ENCODE results near the gene KLHL3.

Gene KLHL3

GRCh38 chr5:137738947-137739346, 3.1 kb upstream of the KLHL3 start:
- Histone ChIP-seq H3K27ac (ENCODE audit: low read length) (no peak overlapping the region), H3K9ac (ENCODE audit: low read length) (no peak overlapping the region), H3K4me1 (ENCODE audit: control insufficient read depth, low read depth, low read length) (peaks cover 14% of the 10 kb centered on the region), H3K9me3 (ENCODE audit: control insufficient read depth, low read depth, low read length) (no peaks in the 10 kb centered on the region), H3K4me3 (ENCODE audit: low read length) (no peak overlapping the region), H3K27me3 (ENCODE audit: control insufficient read depth, insufficient read depth, low read length) (no peaks in the 10 kb centered on the region), H3K36me3 (ENCODE audit: control insufficient read depth, low read depth, low read length) (no peaks in the 10 kb centered on the region)

DNA sequence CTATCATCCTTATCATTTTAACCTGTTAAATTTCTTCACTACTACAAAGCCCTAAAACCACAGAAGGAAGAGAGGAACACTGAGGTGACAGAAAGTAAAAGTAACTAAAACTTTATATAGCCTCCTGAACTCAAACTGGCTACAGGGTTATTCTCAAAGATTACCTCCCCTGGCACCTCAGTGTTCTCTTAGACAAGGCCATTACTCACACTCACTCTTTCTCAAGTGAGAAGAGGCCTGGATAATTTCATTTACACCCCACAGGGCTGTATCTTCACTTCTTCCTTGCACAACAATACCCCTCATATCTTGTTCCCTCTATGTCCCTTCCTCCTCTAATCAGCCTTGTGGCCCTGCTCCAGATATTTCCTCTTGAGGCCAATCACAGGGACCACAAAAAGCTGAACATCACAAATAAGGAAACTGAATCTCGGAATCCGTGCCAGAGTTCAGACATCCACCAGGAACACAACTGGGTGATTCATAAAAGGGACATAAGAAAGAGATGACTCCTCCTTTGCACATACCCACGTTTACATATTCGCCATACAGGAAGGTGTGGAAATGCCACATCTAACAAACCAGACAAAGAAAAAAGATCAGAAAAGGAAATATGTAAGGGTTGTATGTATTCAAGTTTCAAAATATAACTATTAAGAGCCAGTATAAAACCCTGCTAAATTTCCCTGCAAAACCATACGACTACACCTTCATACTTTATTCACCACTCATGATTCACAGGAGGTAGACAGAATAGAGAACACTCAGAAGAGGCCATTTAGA, 1.7 kb upstream of the KLHL3 start:
- Histone ChIP-seq H3K9ac (ENCODE audit: low read length) (no peak overlapping the region), H3K27ac (ENCODE audit: low read length) (no peak overlapping the region), H3K4me1 (ENCODE audit: control insufficient read depth, low read depth, low read length) (peaks cover 16% of the 10 kb centered on the region), H3K4me3 (ENCODE audit: low read length) (no peak overlapping the region), H3K27me3 (ENCODE audit: control insufficient read depth, insufficient read depth, low read length) (no peaks in the 10 kb centered on the region), H3K9me3 (ENCODE audit: control insufficient read depth, low read depth, low read length) (no peaks in the 10 kb centered on the region), H3K36me3 (ENCODE audit: control insufficient read depth, low read depth, low read length) (no peaks in the 10 kb centered on the region)

- Histone ChIP-seq H3K9ac (ENCODE audit: low read length) (peak overlapping the region; percentile 90), H3K9me3 (ENCODE audit: control insufficient read depth, low read depth, low read length) (no peaks in the 10 kb centered on the region), H3K27me3 (ENCODE audit: control insufficient read depth, insufficient read depth, low read length) (no peaks in the 10 kb centered on the region), H3K4me1 (ENCODE audit: control insufficient read depth, low read depth, low read length) (peaks cover 16% of the 10 kb centered on the region), H3K27ac (ENCODE audit: low read length) (no peak overlapping the region), H3K4me3 (ENCODE audit: low read length) (peak overlapping the region; percentile 96), H3K36me3 (ENCODE audit: control insufficient read depth, low read depth, low read length) (no peaks in the 10 kb centered on the region)
These were observed 607 bp upstream of the KLHL3 start for GRCh38 chr5:137736496-137736895.

- Histone ChIP-seq H3K27ac (ENCODE audit: low read length) (peak overlapping the region; percentile 90), H3K36me3 (ENCODE audit: control insufficient read depth, low read depth, low read length) (no peaks in the 10 kb centered on the region), H3K9ac (ENCODE audit: low read length) (peak overlapping the region; percentile 90)
These were observed 831 bp downstream of the KLHL3 start for GRCh38 chr5:137734962-137735554.

DNA sequence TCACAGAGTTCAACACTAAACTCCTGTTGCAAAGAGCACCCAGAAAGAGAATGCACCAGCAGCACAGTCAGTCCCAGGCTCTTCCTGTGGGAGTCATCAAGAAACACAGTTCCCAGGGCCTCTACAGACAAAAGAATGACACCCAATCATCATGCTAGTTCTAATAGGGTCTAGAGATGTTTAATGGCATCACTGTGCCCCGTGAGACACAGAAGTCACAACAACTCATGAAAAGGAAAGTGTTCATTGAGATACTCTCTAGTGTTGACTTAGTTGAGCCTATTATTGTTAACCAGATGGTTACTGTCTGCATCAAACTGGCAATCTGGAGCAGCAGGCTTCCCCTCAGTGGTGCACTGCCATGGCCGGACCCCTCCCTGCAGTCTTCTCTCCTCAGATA, 1.6 kb downstream of the KLHL3 start:
- H3K27ac ChIP-seq (ENCODE audit: low read length): no peak overlapping the region
- no peaks in the 10 kb centered on the region for H3K27me3 ChIP-seq (ENCODE audit: control insufficient read depth, insufficient read depth, low read length)
- H3K36me3 ChIP-seq (ENCODE audit: control insufficient read depth, low read depth, low read length): no peaks in the 10 kb centered on the region
- H3K9me3 ChIP-seq (ENCODE audit: control insufficient read depth, low read depth, low read length): no peaks in the 10 kb centered on the region
- H3K9ac ChIP-seq (ENCODE audit: low read length): peak overlapping the region; percentile 90
- H3K4me1 ChIP-seq (ENCODE audit: control insufficient read depth, low read depth, low read length): peaks cover 16% of the 10 kb centered on the region
- H3K4me3 ChIP-seq (ENCODE audit: low read length): peak overlapping the region; percentile 96

More at GRCh38 chr5:137734962-137735554, 831 bp downstream of the KLHL3 start:
- no peaks in the 10 kb centered on the region for H3K9me3 ChIP-seq (ENCODE audit: control insufficient read depth, low read depth, low read length)
- no peaks in the 10 kb centered on the region for H3K27me3 ChIP-seq (ENCODE audit: control insufficient read depth, insufficient read depth, low read length)
- peaks cover 16% of the 10 kb centered on the region for H3K4me1 ChIP-seq (ENCODE audit: control insufficient read depth, low read depth, low read length)
- peak overlapping the region; percentile 96 for H3K4me3 ChIP-seq (ENCODE audit: low read length)

- H3K27me3 ChIP-seq (ENCODE audit: control insufficient read depth, insufficient read depth, low read length): no peaks in the 10 kb centered on the region
- H3K36me3 ChIP-seq (ENCODE audit: control insufficient read depth, low read depth, low read length): no peaks in the 10 kb centered on the region
- H3K4me3 ChIP-seq (ENCODE audit: low read length): peak overlapping the region; percentile 96
- peaks cover 16% of the 10 kb centered on the region for H3K4me1 ChIP-seq (ENCODE audit: control insufficient read depth, low read depth, low read length)
- H3K9me3 ChIP-seq (ENCODE audit: control insufficient read depth, low read depth, low read length): no peaks in the 10 kb centered on the region
- no peak overlapping the region for H3K27ac ChIP-seq (ENCODE audit: low read length)
- H3K9ac ChIP-seq (ENCODE audit: low read length): no peak overlapping the region
These were observed 2.0 kb downstream of the KLHL3 start for GRCh38 chr5:137733922-137734321.

GRCh38 chr5:137733006-137733405, 2.9 kb downstream of the KLHL3 start:
- Histone ChIP-seq H3K4me1 (ENCODE audit: control insufficient read depth, low read depth, low read length) (peaks cover 16% of the 10 kb centered on the region), H3K27ac (ENCODE audit: low read length) (no peak overlapping the region), H3K36me3 (ENCODE audit: control insufficient read depth, low read depth, low read length) (no peaks in the 10 kb centered on the region), H3K27me3 (ENCODE audit: control insufficient read depth, insufficient read depth, low read length) (no peaks in the 10 kb centered on the region), H3K9me3 (ENCODE audit: control insufficient read depth, low read depth, low read length) (no peaks in the 10 kb centered on the region), H3K9ac (ENCODE audit: low read length) (no peak overlapping the region), H3K4me3 (ENCODE audit: low read length) (no peak overlapping the region)

- Histone ChIP-seq H3K27ac (ENCODE audit: low read length) (no peak overlapping the region), H3K9ac (ENCODE audit: low read length) (no peak overlapping the region), H3K27me3 (ENCODE audit: control insufficient read depth, insufficient read depth, low read length) (no peaks in the 10 kb centered on the region), H3K9me3 (ENCODE audit: control insufficient read depth, low read depth, low read length) (no peaks in the 10 kb centered on the region), H3K4me3 (ENCODE audit: low read length) (no peak overlapping the region), H3K36me3 (ENCODE audit: control insufficient read depth, low read depth, low read length) (no peaks in the 10 kb centered on the region), H3K4me1 (ENCODE audit: control insufficient read depth, low read depth, low read length) (peaks cover 12% of the 10 kb centered on the region)
These were observed 4.7 kb downstream of the KLHL3 start for GRCh38 chr5:137731176-137731575.

- Histone ChIP-seq H3K27ac (ENCODE audit: low read length) (no peak overlapping the region), H3K27me3 (ENCODE audit: control insufficient read depth, insufficient read depth, low read length) (no peaks in the 10 kb centered on the region), H3K4me3 (ENCODE audit: low read length) (no peak overlapping the region)
These were observed 5.6 kb downstream of the KLHL3 start for GRCh38 chr5:137730336-137730735.

DNA sequence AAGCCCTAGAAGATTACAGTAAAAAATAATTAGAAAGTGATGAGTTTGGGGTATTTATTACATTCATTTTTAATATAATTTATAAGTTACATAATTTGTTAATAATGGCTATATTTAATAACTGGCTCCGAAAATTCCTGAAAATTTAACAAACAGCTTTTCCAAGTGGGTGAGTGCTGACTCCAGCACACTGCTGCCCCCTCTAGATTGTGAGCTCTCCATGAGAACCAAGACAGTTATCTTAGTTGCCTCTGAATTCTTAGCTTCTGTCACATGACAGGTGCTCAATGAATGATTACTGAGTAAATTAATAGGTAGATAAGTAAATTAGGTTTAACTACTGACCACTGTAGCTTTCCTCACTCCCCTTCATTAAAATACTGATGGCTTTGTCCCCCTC, 7.8 kb downstream of the KLHL3 start:
- Histone ChIP-seq H3K27ac (ENCODE audit: low read length) (no peak overlapping the region), H3K27me3 (ENCODE audit: control insufficient read depth, insufficient read depth, low read length) (no peaks in the 10 kb centered on the region), H3K4me3 (ENCODE audit: low read length) (no peak overlapping the region), H3K4me1 (ENCODE audit: control insufficient read depth, low read depth, low read length) (no peaks in the 10 kb centered on the region), H3K36me3 (ENCODE audit: control insufficient read depth, low read depth, low read length) (no peaks in the 10 kb centered on the region), H3K9ac (ENCODE audit: low read length) (no peak overlapping the region), H3K9me3 (ENCODE audit: control insufficient read depth, low read depth, low read length) (no peaks in the 10 kb centered on the region)

More at GRCh38 chr5:137730336-137730735, 5.6 kb downstream of the KLHL3 start:
- Histone ChIP-seq H3K4me1 (ENCODE audit: control insufficient read depth, low read depth, low read length) (peaks cover 10% of the 10 kb centered on the region), H3K9me3 (ENCODE audit: control insufficient read depth, low read depth, low read length) (no peaks in the 10 kb centered on the region), H3K36me3 (ENCODE audit: control insufficient read depth, low read depth, low read length) (no peaks in the 10 kb centered on the region), H3K9ac (ENCODE audit: low read length) (no peak overlapping the region)

DNA sequence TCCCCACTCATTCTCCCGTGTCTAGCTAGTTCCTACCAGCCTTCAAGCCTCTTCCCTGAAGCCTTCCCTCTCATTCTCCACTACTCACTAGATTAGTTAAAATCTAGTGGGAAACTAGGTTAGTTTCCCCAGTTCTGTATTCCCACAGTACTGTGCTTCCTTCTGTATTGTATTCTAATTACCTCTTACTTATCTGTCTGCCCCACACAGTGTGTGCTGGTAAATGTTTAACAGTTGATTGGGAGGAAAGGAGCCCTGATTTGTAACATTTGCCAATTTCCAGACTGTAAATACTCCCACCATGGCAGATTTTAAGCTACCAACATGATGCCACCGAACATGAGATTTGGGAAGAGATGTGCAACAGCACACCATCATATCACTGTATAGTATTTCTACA, 8.3 kb downstream of the KLHL3 start:
- Histone ChIP-seq H3K4me3 (ENCODE audit: low read length) (no peak overlapping the region), H3K9ac (ENCODE audit: low read length) (no peak overlapping the region), H3K36me3 (ENCODE audit: control insufficient read depth, low read depth, low read length) (no peaks in the 10 kb centered on the region), H3K9me3 (ENCODE audit: control insufficient read depth, low read depth, low read length) (no peaks in the 10 kb centered on the region), H3K27me3 (ENCODE audit: control insufficient read depth, insufficient read depth, low read length) (no peaks in the 10 kb centered on the region), H3K27ac (ENCODE audit: low read length) (no peak overlapping the region), H3K4me1 (ENCODE audit: control insufficient read depth, low read depth, low read length) (no peaks in the 10 kb centered on the region)

GRCh38 chr5:137724251-137724650, 11.6 kb downstream of the KLHL3 start:
- no peaks in the 10 kb centered on the region for H3K4me1 ChIP-seq (ENCODE audit: control insufficient read depth, low read depth, low read length)
- no peak overlapping the region for H3K4me3 ChIP-seq (ENCODE audit: low read length)
- no peaks in the 10 kb centered on the region for H3K27me3 ChIP-seq (ENCODE audit: control insufficient read depth, insufficient read depth, low read length)
- H3K27ac ChIP-seq (ENCODE audit: low read length): no peak overlapping the region
- no peak overlapping the region for H3K9ac ChIP-seq (ENCODE audit: low read length)
- H3K36me3 ChIP-seq (ENCODE audit: control insufficient read depth, low read depth, low read length): no peaks in the 10 kb centered on the region
- no peaks in the 10 kb centered on the region for H3K9me3 ChIP-seq (ENCODE audit: control insufficient read depth, low read depth, low read length)

Data from iPS-18a (cell line).